ENCODE data around the gene FAM193A.

Gene FAM193A

DNA sequence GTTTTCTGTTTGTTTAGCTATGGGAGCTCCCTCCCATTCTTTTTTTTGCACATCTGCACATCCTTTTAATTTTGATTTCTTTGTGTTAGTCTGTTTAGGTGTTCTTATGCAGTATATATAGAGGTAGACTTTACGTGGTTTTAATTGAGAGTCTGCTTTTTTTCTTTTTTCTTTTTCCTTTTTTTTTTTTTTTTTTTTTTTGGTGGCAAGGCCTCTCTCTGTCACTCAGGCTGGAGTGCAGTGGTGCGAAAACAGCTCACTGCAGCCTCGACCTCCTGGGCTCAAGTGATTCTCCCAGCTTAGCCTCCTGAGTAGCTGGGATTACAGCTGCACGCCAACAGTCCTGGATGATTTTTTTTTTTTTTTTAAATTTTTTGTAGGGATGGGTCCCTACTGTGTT lies 68.2 kb downstream of the FAM193A start:
- no peak overlapping the region for H3K27ac ChIP-seq (replicated peaks)
- no peak for DNase-seq (ENCODE audit: low read depth in 1 of 2, low spot score in 1 of 2)
- no peaks in the 10 kb centered on the region for H3K27me3 ChIP-seq (ENCODE audit: insufficient read depth, poor library complexity, severe bottlenecking)
- no peak for TF ChIP-seq SPI1 (IDR thresholded peaks at IDR 0.05; ENCODE audit: borderline replicate concordance, low read depth)
- TF ChIP-seq GABPA (IDR thresholded peaks at IDR 0.05; ENCODE audit: low read depth): no peak
- no peak for TF ChIP-seq POLR2AphosphoS5 (IDR thresholded peaks at IDR 0.05; ENCODE audit: low read depth)
- no peak for TF ChIP-seq REST (IDR thresholded peaks at IDR 0.05; ENCODE audit: insufficient replicate concordance, low read depth)
- TF ChIP-seq, protein P1, sequence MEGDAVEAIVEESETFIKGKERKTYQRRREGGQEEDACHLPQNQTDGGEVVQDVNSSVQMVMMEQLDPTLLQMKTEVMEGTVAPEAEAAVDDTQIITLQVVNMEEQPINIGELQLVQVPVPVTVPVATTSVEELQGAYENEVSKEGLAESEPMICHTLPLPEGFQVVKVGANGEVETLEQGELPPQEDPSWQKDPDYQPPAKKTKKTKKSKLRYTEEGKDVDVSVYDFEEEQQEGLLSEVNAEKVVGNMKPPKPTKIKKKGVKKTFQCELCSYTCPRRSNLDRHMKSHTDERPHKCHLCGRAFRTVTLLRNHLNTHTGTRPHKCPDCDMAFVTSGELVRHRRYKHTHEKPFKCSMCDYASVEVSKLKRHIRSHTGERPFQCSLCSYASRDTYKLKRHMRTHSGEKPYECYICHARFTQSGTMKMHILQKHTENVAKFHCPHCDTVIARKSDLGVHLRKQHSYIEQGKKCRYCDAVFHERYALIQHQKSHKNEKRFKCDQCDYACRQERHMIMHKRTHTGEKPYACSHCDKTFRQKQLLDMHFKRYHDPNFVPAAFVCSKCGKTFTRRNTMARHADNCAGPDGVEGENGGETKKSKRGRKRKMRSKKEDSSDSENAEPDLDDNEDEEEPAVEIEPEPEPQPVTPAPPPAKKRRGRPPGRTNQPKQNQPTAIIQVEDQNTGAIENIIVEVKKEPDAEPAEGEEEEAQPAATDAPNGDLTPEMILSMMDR (IDR thresholded peaks at IDR 0.05; ENCODE audit: insufficient read depth, low read length): no peak
- H3K4me3 ChIP-seq (replicated peaks; ENCODE audit: insufficient read depth, low read length): no peak overlapping the region

DNA sequence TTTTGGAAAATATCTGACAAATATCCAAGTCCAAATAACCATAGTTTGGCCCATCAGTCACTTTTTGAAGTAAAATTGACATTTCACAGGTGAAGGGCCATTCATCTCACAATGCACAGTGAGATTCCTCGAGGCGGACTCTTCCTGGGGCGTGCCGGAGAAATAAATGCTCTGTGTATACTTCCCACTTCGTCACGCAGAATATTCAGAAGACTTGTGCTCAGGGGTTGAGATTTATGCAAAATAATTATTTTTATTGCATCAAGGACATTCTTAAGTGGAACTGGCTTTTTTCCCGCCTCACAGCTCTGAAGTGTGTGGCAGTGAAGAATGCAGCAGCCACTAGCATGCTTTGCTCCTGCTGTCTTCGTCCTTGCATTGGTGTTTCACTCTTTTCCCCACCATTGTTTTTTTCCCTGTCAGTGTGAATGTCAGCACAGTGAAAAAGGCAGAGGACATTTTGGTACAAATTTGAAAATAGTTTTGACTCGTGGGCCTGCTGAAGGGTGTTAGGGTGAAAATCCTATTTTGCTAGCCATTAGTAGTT lies 70.6 kb downstream of the FAM193A start:
- no peak for DNase-seq (ENCODE audit: low read depth in 1 of 2, low spot score in 1 of 2)
- no peak for TF ChIP-seq SPI1 (IDR thresholded peaks at IDR 0.05; ENCODE audit: borderline replicate concordance, low read depth)
- TF ChIP-seq, protein P1 (IDR thresholded peaks at IDR 0.05; ENCODE audit: insufficient read depth, low read length): no peak
- TF ChIP-seq REST (IDR thresholded peaks at IDR 0.05; ENCODE audit: insufficient replicate concordance, low read depth): no peak
- no peak for TF ChIP-seq POLR2AphosphoS5 (IDR thresholded peaks at IDR 0.05; ENCODE audit: low read depth)
- TF ChIP-seq GABPA (IDR thresholded peaks at IDR 0.05; ENCODE audit: low read depth): no peak

GRCh38 chr4:2607822-2608221 lies 71.4 kb downstream of the FAM193A start:
- no peak for DNase-seq (ENCODE audit: low read depth in 1 of 2, low spot score in 1 of 2)
- TF ChIP-seq SPI1 (IDR thresholded peaks at IDR 0.05; ENCODE audit: borderline replicate concordance, low read depth): no peak
- TF ChIP-seq REST (IDR thresholded peaks at IDR 0.05; ENCODE audit: insufficient replicate concordance, low read depth): no peak
- TF ChIP-seq POLR2AphosphoS5 (IDR thresholded peaks at IDR 0.05; ENCODE audit: low read depth): no peak
- no peak for TF ChIP-seq GABPA (IDR thresholded peaks at IDR 0.05; ENCODE audit: low read depth)
- TF ChIP-seq, protein P1 (IDR thresholded peaks at IDR 0.05; ENCODE audit: insufficient read depth, low read length): no peak
- H3K27ac ChIP-seq (replicated peaks): no peak overlapping the region
- H3K4me3 ChIP-seq (replicated peaks; ENCODE audit: insufficient read depth, low read length): no peak overlapping the region
- H3K27me3 ChIP-seq (ENCODE audit: insufficient read depth, poor library complexity, severe bottlenecking): no peaks in the 10 kb centered on the region

More for the DNA sequence above, 70.6 kb downstream of the FAM193A start:
- Histone ChIP-seq H3K27me3 (ENCODE audit: insufficient read depth, poor library complexity, severe bottlenecking) (no peaks in the 10 kb centered on the region), H3K27ac (replicated peaks) (no peak overlapping the region), H3K4me3 (replicated peaks; ENCODE audit: insufficient read depth, low read length) (no peak overlapping the region)
